ENCODE results near the gene CHP2.
A peak's percentile ranks its signal among the peaks of the same experiment; 100 is the strongest.
"Not testable (repeated sequence)": the region's sequence is repeated elsewhere in the genome, so short reads cannot be mapped to it uniquely, and the experiment has no call there.

The CHP2 gene

DNA sequence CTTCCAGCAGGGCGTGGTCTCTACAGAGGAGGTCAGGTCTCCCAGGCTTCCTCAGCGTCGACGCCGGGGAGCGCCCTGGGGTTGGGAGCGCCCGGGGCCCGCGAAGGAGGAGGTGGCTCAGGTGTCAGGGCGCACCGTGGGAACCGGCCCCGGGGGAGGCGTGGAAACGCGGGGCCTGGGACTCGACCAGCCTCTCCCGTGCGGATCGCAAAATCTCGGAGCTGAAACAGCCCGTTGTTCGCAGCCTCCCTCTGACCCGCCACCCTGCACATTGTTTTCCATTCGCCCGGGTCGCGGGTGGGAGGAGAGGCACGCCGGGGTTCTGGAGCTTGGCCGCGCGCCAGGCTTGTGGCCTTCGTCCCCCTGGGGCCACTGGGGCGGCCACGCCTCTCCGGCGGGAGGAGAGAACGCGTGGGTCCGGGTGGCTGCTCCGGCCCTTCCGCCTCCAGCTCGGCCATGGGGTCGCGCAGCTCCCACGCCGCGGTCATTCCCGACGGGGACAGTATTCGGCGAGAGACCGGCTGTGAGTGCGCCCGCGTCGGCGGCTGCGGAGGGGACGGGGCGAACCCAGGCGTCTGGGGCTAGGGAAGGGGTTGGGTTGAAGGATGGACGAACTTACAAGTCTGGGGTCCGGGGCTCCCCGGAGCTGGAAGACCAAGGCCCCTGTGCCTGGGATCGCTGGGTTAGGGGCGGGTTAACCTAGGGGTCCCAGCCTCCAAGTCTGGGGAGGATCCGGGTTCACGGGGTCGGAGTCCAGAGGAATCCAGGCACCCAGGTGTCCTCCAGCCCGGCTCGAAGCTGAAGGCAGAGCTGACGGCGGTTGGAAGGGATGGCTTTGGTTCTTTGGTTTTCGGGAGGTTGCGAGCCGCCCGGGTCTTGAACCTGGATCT is at the start of gene CHP2:
CHP2 (plus strand) TSS at position 433 of the 890 bp plus-strand sequence; CDS start at position 457, 24 bp downstream.
- no peak for DNase-seq

DNA sequence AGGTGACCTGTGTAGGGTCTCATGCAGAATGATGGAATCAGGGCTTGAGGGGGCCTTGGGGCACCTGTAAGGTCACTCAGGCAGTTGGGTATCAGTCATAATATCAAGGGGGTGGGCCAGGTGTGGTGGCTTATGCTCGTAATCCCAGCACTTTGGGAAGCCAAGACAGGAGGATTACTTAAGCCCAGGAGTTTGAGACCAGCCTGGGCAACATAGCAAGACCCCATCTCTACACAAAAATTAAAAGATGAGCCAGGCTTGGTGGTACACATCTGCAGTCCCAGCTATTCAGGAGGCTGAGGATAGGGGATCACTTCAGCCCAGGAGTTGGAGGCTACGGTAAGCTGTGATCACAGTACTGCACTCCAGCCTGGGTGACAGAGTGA is 49.3 kb upstream of the CHP2 start:
- no peak for DNase-seq

DNA sequence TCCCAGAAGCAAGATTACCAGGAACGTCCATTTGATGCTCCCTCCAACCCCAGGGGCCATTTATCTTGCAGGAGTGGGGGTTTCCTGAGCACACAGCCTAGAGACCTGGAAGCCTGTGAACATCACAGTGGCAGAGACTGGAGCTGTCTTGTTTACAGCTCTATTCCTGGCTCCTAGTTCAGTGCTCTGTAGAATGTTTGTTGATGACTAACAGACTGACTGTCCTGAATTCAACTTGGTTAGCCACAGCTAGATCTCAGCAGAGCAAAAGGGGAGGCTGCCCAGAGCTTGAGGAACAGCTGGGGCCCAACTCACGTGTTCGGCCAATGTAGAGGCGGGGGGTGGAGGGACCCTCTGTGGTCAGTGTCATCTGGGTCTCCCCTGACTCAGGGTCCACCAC is 48.4 kb upstream of the CHP2 start:
- no peak for DNase-seq

DNA sequence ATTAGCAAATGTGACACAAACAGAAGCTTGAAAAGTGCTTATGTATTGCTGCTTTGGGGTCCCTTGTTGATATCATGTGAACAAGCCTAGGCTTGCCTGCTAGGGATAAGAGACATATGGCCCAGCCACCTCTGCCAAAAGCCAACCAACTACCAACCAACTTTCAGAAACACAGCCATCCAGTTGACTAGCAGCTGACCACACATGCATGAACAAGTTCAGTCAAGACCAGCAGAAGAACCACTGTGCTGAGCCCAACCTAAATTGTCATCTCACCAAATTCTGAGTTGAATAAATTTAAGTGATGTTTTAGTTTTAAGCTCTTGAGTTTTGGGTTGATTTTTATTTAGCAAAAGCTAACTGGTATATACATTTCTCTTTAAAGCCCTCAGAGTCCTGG is 45.3 kb upstream of the CHP2 start:
- no peak for DNase-seq

DNA sequence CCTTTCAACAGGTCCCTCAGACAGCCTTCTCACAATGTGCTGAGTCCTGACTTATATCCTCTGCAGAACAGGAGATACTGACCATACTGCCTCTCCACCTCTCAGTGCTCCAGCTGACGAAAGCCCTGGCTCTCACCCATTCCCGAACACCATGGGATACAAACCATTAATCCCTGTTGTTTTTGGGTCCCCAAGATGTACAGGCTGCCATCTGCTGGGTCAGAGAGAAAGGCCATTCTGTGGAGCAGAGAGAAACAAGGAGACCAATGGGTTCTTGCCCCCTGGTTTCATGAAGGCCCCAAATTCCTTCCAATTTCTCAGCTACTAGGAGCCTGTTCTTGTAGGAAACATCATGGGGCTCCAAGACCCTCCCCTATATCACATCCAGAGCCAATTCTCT is 44.8 kb upstream of the CHP2 start:
- no peak for DNase-seq

DNA sequence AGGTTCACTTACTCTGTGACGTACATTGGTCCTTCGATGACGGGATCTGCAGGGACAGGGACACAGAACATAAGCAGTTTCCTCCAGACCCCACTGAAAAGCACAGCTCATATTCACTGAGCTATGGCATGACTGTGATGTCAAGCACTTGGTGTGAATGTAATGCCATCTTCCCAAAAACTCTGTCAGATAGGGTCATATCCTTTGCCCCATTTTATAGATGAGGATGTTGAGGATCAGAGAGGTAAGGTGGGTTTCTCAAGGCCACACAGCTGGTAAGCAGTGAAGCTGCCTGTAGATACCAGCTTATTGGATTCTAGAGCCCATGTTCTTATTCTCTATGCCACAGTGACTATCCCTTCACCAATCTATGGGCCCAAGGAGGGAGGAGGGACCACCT is 44.3 kb upstream of the CHP2 start:
- no peak for DNase-seq

DNA sequence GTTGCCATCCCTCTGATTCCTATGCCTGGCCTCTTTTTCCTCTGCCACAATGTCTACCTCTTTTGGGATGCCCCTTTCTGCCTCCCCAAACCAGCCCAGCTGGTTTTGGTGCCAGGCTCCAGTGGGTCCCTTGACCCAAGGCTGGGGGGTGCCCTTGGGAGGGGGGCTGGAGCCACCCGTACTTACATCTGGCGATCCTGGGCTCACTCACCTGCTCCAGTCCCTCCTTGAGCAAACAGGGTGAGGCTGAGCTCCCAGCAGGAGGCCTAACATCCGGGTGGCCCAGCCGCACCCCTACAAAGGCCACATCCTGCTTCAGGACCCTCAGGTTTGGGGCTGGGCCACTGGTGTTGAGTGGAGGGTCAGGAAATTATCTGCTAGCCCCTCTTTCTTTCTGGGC is 43.0 kb upstream of the CHP2 start:
- DNase-seq = no peak

DNA sequence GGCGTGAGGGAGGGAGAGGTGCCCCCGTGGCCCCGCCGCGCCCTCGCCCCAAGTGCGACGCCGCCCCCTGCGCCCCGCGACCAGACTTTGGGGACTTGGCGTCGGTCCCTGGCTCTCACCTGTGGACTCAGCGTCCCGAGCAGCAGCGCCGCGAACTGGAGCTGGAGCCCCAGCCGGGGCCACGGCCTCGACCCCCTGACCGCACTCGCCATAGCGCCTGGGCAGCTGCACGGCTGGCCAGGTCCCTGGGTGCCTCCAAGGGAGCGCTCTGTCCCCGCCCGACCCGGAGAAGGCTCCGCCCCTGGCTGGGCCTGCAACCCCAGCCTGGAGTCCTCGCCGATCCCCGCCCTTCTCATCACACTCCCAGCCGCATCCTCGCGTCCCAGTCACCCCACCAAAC is 41.9 kb upstream of the CHP2 start, which contains the start of gene ERN2:
ERN2 (minus strand) TSS at position 247 of the 400 bp plus-strand sequence; CDS start at position 212, 35 bp downstream.
- no peak for DNase-seq

DNA sequence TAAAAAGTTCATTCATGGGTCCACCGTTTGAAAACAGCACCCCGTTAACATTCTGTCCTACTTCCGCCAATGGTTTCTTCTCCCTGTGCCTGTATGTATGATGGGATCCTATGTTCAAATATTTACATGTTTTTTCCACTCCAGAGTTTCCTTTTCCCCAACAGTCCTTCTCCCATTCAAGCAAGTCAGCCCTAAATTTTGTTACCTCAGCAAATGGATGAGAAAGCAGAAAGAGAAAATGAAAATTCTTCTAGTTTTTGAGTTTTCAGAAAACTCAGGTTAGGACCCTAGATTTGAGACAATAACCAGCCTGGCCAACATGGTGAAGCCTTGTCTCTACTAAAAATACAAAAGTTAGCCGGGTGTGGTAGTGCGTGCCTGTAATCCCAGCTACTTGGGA is 38.3 kb upstream of the CHP2 start:
- DNase-seq = no peak

DNA sequence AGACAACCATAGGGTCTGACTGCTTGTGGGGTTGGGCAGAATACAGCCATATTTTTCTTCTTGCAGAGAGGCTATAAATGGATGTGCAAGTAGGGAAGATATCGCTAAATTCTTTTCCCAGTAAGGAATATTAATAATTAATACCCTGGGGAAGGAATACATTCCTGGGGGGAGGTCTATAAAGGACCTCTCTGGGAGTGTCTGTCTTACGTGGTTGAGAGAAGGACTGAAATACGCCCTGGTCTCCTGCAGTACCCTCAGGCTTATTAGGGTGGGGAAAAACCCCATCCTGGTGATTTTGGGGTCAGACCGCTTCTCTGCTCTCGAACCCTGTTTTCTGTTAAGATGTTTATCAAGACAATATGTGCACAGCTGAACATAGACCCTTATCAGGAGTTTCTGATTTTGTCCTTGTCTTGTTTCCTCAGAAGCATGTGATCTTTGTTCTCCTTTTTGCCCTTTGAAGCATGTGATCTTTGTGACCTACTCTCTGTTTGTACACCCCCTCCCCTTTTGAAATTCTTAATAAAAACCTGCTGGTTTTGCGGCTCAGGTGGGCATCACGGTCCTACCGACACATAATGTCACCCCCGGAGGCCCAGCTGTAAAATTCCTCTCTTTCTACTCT is 32.1 kb upstream of the CHP2 start:
- not testable (repeated sequence) for DNase-seq

DNA sequence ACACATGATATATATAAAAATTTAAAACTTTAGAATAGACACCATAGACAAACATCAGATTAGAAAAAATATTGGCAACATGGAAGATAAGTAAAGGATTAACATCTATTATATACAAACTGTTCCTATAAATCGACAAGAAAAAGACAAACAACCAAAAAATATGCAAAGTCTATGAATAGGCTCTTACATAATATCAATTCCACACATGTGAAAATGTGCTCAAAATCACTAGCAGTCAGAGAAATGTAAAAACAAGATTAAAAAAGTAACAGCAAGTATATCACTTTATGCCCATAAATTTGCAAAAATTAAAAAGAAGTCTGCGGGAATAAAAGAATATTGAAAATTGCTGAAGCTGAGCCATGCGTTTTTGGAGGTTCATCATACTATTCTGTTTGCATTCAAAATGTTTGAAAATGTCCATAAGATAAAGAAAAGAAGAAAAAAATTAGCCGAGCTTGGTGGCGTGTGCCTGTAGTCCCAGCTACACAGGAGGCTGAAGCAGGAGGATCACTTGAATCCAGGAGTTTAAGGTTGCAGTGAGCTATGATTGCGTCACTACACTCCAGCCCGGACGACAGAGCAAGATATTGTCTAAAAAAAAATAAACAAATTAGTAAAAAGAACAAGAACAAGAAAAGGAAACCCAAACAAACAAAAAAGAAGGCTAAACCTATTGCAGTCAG is 30.6 kb upstream of the CHP2 start:
- DNase-seq = no peak

DNA sequence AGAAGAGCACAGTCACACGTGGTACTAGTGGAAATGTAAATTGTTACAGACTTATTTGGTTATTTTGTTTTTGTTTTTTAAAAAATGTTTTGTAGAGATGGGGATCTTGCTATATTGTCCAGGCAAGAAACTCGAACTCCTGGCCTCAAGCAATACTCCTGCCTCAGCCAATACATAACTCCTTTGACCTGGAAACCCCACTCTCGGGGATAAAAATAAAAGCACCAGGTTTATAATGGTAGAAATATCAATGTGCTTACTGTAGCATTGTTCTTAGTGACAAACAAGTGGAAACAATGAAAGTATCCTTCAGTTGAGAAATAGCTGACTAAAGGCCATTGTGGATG is 30.1 kb upstream of the CHP2 start:
- DNase-seq = no peak

DNA sequence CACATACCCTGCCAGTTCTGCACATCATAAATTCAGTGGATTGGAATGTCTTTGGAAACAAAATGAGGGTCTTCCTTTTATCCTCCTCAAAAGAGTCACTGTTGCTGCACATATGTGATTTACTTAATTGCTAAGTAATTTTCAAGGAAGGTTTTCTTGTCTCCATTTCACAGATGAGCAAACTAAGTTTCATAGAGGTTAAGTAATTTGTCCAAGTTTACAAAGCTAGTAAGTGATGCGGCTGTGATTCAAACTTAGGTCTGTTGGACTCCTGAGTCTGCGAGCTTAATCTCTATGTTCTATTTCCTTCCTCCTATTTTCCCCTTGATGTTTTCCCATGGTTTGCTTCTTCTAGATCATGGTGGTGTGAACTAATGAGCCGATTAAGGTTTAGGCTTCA is 28.1 kb upstream of the CHP2 start:
- DNase-seq = no peak

DNA sequence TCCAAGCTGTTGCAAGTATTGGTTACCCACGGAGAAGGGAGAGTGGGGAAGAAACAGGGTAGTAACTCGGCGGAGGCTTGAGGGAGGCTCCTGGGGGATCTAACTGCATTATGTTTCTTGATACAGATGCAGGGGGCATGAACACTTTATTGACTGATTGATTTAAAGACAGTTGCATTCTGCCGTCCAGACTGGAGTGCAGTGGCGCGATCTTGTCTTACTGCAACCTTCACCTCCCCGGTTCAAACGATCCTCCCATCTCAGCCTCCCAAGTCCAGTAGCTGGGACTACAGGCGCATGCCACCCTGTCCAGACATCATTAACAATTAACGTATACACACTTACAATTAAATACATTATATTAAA is 26.7 kb upstream of the CHP2 start:
- no peak for DNase-seq

DNA sequence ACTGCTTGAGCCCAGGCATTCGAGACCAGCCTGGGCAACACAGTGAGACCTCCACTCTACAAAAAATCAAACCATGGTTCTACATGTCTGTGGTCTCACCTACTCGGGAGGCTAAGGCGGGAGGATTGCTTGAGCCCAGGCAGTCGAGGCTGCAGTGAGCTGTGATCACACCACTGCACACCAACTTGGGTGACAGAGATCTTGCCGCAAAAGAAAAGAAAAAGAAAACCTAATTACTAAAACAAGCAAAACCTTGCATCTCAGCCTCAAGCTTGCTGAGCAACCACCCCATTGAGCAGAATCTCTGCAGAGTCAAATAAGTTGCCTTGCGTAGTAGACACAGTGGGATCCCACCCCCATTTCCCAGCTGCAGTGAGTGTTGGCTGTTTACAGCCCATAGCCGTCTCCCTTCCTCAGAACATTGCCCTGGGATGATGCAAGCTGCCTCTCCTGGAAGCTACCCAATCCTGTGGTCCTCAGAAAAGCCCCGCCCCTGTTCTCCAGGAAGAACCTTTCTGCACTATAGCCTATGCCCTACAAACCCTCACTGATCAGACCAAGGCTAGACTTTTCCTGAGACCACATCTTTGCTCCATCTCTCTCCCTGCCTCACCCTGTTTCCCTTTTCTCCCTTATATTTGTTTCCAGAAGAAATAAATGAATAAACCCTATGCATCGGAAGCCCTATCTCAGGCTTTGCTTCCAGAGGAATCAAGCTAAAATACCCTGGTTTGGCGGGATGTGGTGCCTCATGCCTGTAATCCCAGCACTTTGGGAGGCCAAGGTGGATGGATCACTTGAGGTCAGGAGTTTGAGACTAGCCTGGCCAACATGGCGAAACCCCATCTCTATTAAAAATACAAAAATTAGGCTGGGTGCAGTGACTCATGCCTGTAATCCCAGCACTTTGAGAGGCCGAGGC is 25.1 kb upstream of the CHP2 start:
- peak; percentile 35 for DNase-seq

DNA sequence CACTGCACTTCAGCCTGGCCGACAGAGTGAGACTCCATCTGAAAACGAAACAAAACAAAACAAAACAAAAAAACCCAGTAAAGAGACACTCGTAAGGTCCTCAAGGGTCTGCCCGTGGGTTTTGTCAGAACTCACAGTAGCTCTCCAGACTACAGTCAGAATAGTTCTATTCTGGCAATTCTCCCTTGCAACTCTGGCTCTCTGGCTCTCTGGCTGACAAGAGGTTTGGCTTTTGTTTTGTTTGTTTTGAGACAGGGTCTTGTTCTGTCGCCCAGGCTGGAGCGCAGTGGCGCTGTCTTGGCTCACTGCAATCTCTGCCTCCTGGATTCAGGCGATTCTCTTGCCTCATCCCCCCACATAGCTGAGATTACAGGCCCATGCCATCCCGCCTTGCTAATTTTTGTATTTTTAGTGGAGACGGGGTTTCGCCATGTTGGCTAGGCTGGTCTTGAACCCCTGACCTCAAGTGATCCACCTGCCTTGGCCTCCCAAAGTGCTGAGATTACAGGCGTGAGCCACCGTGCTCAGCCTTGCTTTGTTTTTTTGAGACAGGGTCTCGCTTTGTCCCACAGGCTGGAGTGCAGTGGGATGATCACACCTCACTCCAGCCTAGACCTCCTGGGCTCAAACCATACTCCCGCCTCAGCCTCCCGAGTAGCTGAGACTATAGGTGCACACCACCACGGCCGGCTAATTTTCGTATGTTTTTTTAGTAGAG is 20.5 kb upstream of the CHP2 start:
- DNase-seq = no peak

DNA sequence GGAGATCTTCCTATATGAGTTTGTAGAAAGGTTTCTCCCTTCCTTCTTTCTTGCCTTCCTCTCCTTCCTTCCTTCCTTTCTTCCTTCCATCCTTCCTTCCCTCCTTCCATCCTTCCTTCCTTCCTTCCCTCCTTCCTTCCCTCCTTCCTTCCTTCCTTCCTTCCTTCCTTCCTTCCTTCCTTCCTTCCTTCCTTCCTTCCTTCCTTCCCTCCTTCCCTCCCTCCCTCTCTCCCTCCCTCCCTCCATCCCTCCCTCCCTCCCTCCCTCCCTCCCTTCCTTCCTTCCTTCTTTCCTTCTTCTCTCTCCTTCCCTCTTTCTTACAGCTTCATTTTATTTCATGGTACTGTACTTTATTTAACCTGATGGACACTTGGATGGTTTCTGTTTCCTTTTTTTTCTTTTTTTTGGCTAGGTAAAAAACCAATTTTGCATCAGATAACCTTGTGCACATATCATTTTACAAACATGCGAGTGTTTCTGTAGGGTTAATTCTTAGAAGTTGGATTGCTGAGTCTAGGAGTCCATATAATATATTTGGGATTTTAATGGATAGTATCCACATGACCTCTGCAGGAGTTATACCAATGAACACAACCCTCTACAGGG is 17.3 kb upstream of the CHP2 start:
- DNase-seq = not testable (repeated sequence)

DNA sequence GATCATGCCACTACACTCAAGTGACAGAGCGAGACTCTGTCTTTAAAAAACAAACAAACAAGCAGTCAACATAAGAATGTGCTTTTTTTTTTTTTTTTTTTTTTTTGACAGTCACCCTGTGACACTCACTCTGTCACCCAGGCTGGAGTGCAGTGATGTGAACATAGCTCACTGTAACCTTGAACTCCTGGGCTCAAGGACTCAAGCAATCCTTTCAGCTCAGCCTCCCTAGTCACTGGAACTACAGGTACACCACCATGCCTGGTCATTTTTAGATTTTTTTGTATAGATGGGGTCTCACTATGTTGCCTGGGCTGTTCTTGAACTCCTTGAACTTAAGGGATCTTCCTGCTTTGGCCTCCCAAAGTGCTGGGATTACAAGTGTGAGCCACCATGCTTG is 15.3 kb upstream of the CHP2 start:
- DNase-seq = no peak

DNA sequence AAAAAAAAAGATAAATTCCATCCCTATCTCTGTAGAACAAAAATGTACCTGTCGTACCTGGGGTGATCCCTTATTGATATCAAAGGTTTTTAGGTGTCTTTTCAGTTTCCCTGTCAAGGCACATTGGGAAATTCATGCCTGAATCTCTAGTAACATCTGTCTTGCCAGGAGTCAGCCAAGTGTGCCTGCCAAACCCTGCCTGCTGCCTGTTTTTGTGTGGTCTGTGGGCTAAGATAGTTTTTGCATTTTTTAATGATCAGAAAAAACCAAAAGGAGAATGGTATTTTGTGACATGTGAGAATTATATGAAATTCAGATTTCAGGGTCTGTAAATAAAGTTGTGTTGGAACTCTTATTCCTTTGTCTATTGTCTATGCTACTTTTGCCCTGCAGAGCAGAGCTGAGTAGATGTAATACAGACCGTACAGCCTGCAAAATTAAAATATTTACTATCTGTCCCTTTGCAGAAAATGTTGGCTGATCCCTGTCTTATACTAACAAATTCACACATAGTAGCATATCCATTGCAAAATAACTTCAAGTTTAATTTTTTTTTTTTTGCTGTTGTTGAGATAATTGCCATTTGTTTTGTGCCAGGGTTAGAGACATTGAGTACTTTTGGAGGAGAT is 13.0 kb upstream of the CHP2 start:
- no peak for DNase-seq

DNA sequence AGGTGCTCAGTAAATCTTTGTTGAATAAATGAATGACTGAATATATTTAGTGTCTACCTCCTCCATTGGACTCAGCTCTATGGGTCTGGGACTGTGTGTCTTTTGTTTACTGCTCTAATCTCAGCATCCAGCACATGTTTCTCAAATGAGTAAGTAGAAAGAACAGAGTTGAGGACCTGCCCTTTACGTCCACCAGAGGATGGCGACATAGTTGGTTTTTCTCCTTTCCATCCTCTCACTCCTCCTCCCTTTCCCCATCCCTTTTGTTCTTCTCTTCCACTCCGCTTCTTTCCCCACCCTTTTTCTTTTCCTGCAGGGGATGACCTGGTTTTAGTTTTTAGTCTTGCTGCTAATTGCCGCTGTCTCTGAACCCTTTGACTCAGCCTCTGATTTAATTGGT is 12.1 kb upstream of the CHP2 start:
- DNase-seq = no peak

DNA sequence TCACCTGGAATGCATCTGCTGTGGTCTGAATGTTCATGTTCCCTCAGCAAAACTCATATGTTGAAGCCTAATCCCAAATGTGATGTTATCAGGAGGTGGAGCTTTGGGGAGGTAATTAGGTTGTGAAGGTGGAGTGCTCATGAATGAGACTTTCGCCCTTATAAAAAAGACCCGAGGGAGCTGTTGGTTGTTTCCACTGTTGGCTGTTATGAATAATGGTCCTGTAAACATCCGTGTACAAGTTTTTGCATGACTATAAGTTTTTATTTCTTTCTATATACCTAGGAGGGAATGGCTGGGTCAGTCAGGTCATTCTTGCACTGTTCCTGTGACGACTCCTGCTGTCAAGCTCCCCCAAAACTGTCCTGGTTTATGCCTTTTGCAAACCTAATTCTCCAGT is 9.6 kb upstream of the CHP2 start:
- no peak for DNase-seq
